ENCODE results near the gene YY2.

Gene YY2

GRCh38 chrX:21905953-21906352 is 50.2 kb downstream of the YY2 start:
- no peaks in the 10 kb centered on the region for H3K9me3 Mint-ChIP-seq

GRCh38 chrX:21907260-21907659 is 51.5 kb downstream of the YY2 start:
- intact Hi-C loops (cut with micrococcal nuclease) = no loop called here
- Mint-ChIP-seq H3K36me3 (ENCODE audit: low read depth) (no peaks in the 10 kb centered on the region), H3K9me3 (no peaks in the 10 kb centered on the region), H3K4me1 (ENCODE audit: low read depth) (peaks cover 4% of the 10 kb centered on the region), H3K4me3 (no peak overlapping the region), H3K27me3 (no peaks in the 10 kb centered on the region), H3K27ac (no peak overlapping the region)

More at GRCh38 chrX:21905953-21906352, 50.2 kb downstream of the YY2 start:
- Mint-ChIP-seq H3K4me3 (no peak overlapping the region), H3K4me1 (ENCODE audit: low read depth) (peaks cover 4% of the 10 kb centered on the region), H3K27me3 (no peaks in the 10 kb centered on the region), H3K27ac (no peak overlapping the region), H3K36me3 (ENCODE audit: low read depth) (no peaks in the 10 kb centered on the region)
- intact Hi-C loops (cut with micrococcal nuclease) = no loop called here

Data from dendritic cell treated with granulocyte-macrophage colony-stimulating factor and Interleukin-4, amounts not matched to agents 40 ng/mL and 50 ng/mL, for 4 days (primary cell).